HCT116 (cell line): ENCODE data around the gene FKBP1C. TPM values are rescaled to one million over a fixed set of nuclear protein-coding genes. Genes with fewer than 3 reads are reported as not detected.

Experiments
- total RNA-seq: library from RNA; stranded (reverse); gene quantifications from one replicate; pipeline ENCODE4 v1.2.1, GENCODE V29; 2021; ENCODE audit not compliant: unreplicated experiment

The FKBP1C gene
- total RNA-seq, 1 experiment from 2014 or later, result 1.6 TPM

Other genes starting within 250 kb of the FKBP1C start
- 0.30 TPM for gene LGSN, start 108.5 kb downstream of the FKBP1C start, total RNA-seq